SJSA1 (cell line): ENCODE data around the gene CCSER1. TPM values are rescaled to one million over a fixed set of nuclear protein-coding genes. Genes with fewer than 3 reads are reported as not detected.

ENCODE experiments used
- DNase-seq, 2 experiments: peaks; one replicate each; pipeline ENCODE4 v3.0.0-alpha.2; 2015 to 2020; ENCODE audit warnings: low spot score in 2 of 2, low read depth in 1 of 2
- H3K27ac ChIP-seq: fragments of 250-450 bp; sonication (Bioruptor Pico); 2 replicates; pipeline ENCODE4 v1.5.1; 2020; ENCODE audit warnings: mild to moderate bottlenecking, moderate library complexity
- H3K27me3 ChIP-seq: fragments of 250-450 bp; sonication (Bioruptor Pico); replicated peaks from 2 replicates; pipeline ENCODE4 v1.5.1; 2020; ENCODE audit warnings: mild to moderate bottlenecking, moderate library complexity
- H3K36me3 ChIP-seq: fragments of 250-450 bp; sonication (Bioruptor Pico); 2 replicates; pipeline ENCODE4 v1.5.1; 2020; ENCODE audit warnings: mild to moderate bottlenecking
- H3K4me1 ChIP-seq: fragments of 250-450 bp; sonication (Bioruptor Pico); replicated peaks from 2 replicates; pipeline ENCODE4 v1.6.1; 2021; ENCODE audit warnings: mild to moderate bottlenecking
- H3K4me3 ChIP-seq: fragments of 250-450 bp; sonication (Bioruptor Pico); 2 replicates; pipeline ENCODE4 v1.5.1; 2020; ENCODE audit warnings: mild to moderate bottlenecking
- H3K9me3 ChIP-seq: fragments of 250-450 bp; sonication (Bioruptor Pico); replicated peaks from 2 replicates; pipeline ENCODE4 v1.5.1; 2020; ENCODE audit warnings: mild to moderate bottlenecking
- total RNA-seq: library from RNA; depleted of rRNA; stranded (reverse); fragments of >200 nt; shearing (Covaris generic); gene quantifications from 2 replicates; pipeline ENCODE4 v1.2.3, GENCODE V29; 2014

CCSER1 gene
- total RNA-seq, 1 experiment from 2014 or later = not detected

DNA sequence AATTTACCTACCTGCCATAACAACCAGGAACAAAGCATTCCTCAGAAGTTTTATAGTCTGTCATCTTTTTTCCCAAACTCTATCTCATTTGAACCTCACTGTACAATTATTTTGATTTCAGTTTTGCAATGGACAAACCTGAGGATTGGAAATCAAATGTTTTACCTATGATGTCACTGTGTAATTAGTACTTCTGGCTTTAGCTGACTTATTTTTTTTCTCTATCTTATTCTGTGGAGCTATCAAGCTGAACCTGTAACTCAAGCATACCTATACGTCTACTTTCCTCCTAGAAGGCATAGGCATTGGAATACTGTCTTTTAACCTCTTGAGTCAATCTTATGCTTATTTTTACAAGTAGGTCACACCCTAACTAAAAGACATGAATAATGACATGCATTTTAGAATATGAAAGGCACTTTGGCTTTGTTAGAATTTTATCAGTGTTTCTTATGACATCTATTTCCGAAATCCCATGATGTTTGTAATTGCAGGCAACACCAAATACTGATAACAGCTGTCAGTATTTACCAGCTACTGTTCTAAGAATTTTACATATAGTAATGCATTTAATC is 21.5 kb downstream of the CCSER1 start:
- H3K27ac ChIP-seq = no peak overlapping the region
- no peaks in the 10 kb centered on the region for H3K9me3 ChIP-seq
- 0 out of 2 replicates have a peak, but pooled peaks cover 3% of the 10 kb centered on the region for H3K27me3 ChIP-seq
- no peaks in the 10 kb centered on the region for H3K4me1 ChIP-seq
- H3K4me3 ChIP-seq = no peak overlapping the region
- no peak for DNase-seq
- no peaks in the 10 kb centered on the region for H3K36me3 ChIP-seq

DNA sequence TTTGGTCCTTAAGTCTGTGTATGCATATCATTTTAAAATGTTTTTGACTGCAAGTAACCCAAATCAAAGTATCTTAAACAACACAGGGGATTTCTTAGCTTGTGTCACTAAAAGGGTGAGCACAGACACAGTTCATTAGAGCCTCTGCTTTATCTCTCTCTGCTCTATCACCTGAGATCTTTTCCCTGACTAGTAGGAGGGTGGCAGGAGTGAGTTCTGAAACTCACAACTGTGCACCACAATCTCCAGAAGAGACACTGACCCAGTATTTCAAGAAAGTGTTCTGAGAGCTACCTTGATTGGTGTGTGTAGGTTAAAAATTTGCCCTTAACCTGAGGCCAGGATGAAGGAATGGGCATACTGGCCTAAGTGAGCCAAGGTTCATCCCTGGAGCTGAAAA is 24.8 kb downstream of the CCSER1 start:
- no peaks in the 10 kb centered on the region for H3K36me3 ChIP-seq
- H3K9me3 ChIP-seq = no peaks in the 10 kb centered on the region
- DNase-seq = no peak
- H3K27me3 ChIP-seq = no peaks in the 10 kb centered on the region
- no peak overlapping the region for H3K27ac ChIP-seq
- H3K4me3 ChIP-seq = no peak overlapping the region
- no peaks in the 10 kb centered on the region for H3K4me1 ChIP-seq

DNA sequence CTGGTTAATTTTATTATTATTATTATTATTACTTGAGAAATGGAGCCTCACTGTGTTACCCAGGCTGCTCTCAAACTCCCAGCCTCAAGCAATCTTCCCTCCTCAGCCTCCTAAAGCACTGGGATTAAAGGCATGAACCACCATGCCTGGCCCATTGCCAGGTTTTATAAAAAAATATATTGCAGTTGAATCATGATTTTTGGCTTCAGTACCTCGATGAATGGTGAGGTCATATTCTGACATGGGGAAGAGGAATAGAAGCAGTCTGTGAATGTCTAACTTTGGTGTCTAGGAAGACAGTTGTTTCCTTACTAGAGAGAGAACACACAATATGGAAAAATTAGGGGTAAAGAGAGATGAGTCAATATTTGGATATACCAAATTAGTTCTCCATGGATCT is 32.0 kb downstream of the CCSER1 start:
- no peak overlapping the region for H3K27ac ChIP-seq
- DNase-seq = no peak
- H3K9me3 ChIP-seq = no peaks in the 10 kb centered on the region
- no peaks in the 10 kb centered on the region for H3K27me3 ChIP-seq
- H3K36me3 ChIP-seq = no peaks in the 10 kb centered on the region
- no peak overlapping the region for H3K4me3 ChIP-seq
- H3K4me1 ChIP-seq = no peaks in the 10 kb centered on the region

DNA sequence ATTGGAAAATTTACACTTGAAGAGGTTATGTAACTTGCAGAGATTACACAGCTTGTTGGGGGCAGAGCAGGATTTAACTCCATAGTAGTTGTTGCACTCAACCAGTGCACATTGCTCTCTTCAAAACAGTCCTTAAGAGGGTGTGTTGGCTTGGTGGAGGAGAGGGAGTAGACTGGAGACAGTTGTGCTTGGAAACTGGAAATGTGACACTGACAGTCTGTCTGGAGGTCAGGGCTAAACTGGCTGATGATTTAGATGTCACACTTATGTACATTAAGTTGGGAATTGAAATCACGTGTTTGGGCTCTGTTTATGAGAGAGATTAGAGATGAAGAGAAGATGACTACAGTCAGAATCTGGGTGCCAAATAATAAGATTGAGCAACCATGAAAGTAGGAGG is 32.9 kb downstream of the CCSER1 start:
- Histone ChIP-seq H3K27ac (no peak overlapping the region), H3K36me3 (no peaks in the 10 kb centered on the region), H3K4me3 (no peak overlapping the region), H3K27me3 (no peaks in the 10 kb centered on the region), H3K4me1 (no peaks in the 10 kb centered on the region), H3K9me3 (no peaks in the 10 kb centered on the region)
- DNase-seq = no peak

DNA sequence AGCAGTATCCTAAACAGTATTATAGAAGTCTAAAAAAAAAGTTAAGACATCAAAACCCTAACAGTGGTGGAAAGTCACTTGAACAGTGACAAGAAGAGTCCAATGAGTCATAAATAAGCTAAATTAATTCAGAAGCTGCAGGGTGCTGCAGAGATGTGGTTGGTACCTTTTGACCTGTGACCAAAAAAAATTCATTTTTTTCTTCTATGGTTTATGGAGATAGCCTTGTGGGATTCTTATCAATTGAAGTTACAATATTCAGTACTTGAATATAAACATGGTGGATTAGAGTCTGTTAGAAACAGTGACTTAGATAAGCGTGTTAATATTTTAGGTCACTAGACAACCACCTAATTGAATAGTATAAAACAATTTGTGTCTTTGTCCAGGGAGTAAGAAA is 35.4 kb downstream of the CCSER1 start:
- no peaks in the 10 kb centered on the region for H3K9me3 ChIP-seq
- no peak overlapping the region for H3K4me3 ChIP-seq
- no peaks in the 10 kb centered on the region for H3K27me3 ChIP-seq
- H3K27ac ChIP-seq = no peak overlapping the region
- DNase-seq = no peak
- H3K36me3 ChIP-seq = no peaks in the 10 kb centered on the region
- H3K4me1 ChIP-seq = no peaks in the 10 kb centered on the region

DNA sequence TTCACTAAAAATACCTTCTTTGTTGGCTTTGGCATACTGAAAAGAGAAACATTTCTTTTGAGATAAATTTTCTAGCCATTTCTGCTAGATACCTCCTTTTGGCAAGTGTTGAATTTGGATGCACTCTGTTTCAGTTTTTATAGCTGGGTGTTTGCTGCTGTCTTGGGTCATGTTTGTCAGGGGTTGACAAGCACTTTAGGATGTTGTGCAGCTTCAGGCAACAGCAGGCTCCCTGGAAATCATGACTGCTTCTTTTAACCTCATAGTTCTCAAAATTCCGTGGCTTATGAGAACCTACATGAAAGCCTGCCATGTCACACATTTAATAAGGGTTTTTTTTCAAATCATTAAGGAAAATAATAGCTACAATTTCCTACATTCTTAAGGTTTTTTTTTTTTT is 36.7 kb downstream of the CCSER1 start:
- no peak for DNase-seq
- Histone ChIP-seq H3K9me3 (no peaks in the 10 kb centered on the region), H3K36me3 (no peaks in the 10 kb centered on the region), H3K4me3 (no peak overlapping the region), H3K27ac (no peak overlapping the region), H3K4me1 (no peaks in the 10 kb centered on the region), H3K27me3 (no peaks in the 10 kb centered on the region)

DNA sequence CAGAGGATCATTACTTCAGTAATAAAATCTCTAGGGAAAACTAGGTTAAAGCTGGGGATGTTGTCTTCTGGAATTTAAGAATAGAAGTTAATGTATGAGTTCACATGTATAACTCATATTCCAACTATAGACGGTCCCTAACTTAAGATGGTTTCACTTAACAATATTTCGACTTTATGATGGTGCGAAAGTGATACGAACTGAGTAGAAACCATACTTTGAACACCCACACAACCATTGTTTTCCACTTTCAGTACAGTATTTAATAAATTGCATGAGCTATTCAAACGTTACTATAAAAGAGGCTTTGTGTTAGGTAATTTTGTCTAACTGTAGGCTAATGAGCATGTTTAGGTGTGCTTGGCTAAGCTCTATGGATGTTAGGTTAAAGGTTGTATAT is 38.7 kb downstream of the CCSER1 start:
- no peak for DNase-seq
- H3K27ac ChIP-seq = no peak overlapping the region
- no peaks in the 10 kb centered on the region for H3K27me3 ChIP-seq
- no peaks in the 10 kb centered on the region for H3K9me3 ChIP-seq
- no peaks in the 10 kb centered on the region for H3K36me3 ChIP-seq
- H3K4me3 ChIP-seq = no peak overlapping the region
- H3K4me1 ChIP-seq = no peaks in the 10 kb centered on the region

DNA sequence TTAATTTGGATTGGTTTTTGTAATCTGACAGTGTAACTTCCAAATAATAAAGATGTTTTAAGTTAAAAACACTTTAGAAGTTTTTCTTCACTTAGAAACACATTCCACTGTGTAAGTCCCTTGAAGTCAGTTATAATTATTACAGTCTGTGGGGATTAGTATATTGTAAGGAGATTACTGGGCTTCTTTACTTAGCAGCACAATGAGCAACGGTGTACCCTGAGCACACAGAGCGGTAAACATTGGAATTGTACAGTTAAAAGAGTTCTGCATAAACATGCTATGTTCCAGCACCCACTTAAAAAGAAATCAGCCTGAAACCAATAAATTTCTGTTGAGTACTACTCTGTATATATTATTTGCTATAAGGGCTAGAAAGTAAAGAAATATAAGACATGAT is 44.3 kb downstream of the CCSER1 start:
- H3K9me3 ChIP-seq = no peaks in the 10 kb centered on the region
- no peaks in the 10 kb centered on the region for H3K4me1 ChIP-seq
- no peaks in the 10 kb centered on the region for H3K36me3 ChIP-seq
- H3K27ac ChIP-seq = no peak overlapping the region
- no peak for DNase-seq
- no peaks in the 10 kb centered on the region for H3K27me3 ChIP-seq
- H3K4me3 ChIP-seq = no peak overlapping the region

DNA sequence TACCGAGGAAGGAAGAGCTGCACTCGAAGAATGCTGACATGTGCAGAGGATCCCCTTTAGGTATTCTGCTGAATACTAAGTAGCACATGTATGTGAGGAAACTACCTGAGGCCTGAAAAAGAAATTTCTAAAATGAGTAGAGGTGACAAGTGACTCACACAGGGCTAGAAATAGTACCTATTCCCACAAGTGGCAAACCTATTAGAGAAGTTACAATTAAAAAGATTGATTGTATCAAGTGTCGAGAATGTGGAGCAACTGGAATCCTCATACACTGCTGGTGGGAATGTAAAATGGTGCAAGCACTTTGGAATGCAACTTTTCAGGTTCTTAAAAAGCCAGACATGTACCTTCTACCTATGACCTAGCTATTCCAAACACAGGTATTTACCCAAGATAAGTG is 47.4 kb downstream of the CCSER1 start:
- no peaks in the 10 kb centered on the region for H3K9me3 ChIP-seq
- no peaks in the 10 kb centered on the region for H3K27me3 ChIP-seq
- no peak overlapping the region for H3K27ac ChIP-seq
- no peaks in the 10 kb centered on the region for H3K36me3 ChIP-seq
- H3K4me1 ChIP-seq = no peaks in the 10 kb centered on the region
- no peak for DNase-seq
- no peak overlapping the region for H3K4me3 ChIP-seq

DNA sequence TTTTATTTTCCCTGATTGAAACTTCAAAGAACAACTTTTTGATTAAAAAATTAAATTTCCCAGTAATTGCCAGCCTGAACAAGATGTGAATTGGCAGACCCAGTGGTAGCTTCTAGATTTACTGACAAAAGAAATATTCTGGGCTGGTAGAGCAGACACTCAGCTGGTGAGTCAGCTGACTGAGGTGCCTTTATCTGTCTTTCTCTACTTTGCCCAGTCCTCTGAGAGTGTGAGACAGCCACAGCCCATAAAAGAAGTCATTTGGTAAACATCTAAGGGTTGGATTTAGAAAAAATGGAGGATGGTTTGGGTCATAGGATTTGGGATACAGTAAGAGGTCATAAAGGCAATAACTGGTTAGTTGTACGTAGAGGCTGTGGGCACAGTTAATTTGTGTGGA is 54.5 kb downstream of the CCSER1 start:
- no peak overlapping the region for H3K4me3 ChIP-seq
- DNase-seq = no peak

DNA sequence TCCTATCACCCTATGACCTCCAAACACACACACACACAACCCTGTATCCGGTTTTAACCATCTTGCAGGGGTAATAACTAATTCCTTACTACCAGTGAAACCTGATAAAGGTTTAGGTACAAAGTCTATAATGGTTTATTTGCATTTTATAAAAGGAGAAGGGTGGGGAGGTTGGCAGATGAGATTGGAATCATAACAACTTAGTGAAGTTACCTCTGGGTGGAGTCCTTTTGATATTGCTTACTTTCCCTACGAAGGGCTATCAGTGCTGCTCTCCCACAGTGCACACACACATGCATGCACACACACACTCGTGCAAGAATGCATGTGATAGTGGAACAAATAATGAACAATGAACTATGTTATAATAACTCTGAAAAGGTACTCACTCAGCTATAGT is 56.1 kb downstream of the CCSER1 start:
- no peak overlapping the region for H3K27ac ChIP-seq
- no peaks in the 10 kb centered on the region for H3K27me3 ChIP-seq
- no peak overlapping the region for H3K4me3 ChIP-seq
- H3K36me3 ChIP-seq = no peaks in the 10 kb centered on the region
- no peak for DNase-seq
- H3K9me3 ChIP-seq = no peaks in the 10 kb centered on the region
- no peaks in the 10 kb centered on the region for H3K4me1 ChIP-seq

More for the DNA sequence above, 54.5 kb downstream of the CCSER1 start:
- H3K27ac ChIP-seq = no peak overlapping the region
- no peaks in the 10 kb centered on the region for H3K27me3 ChIP-seq
- H3K9me3 ChIP-seq = no peaks in the 10 kb centered on the region
- no peaks in the 10 kb centered on the region for H3K36me3 ChIP-seq
- no peaks in the 10 kb centered on the region for H3K4me1 ChIP-seq

DNA sequence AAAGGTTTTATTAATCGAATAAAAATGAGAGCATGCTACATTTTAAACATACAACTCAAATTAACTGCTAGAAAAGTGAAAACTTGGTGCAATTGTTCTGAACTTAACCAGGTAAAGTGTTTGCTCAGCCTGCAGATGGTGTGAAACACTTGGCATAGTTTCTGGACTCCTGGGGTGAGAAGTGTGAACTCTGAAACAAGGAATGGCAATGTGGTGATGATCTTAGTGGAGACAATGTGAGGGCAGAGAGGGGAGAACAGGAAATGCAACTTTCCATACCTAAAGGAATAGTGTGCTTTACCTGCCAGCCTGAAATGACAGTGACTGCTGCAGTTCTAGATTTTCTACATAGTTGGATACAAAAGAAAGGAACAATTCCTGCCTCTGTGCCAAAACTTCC is 57.4 kb downstream of the CCSER1 start:
- no peak for DNase-seq
- H3K4me1 ChIP-seq = no peaks in the 10 kb centered on the region
- H3K27ac ChIP-seq = no peak overlapping the region
- H3K9me3 ChIP-seq = no peaks in the 10 kb centered on the region
- H3K36me3 ChIP-seq = no peaks in the 10 kb centered on the region
- H3K27me3 ChIP-seq = no peaks in the 10 kb centered on the region
- H3K4me3 ChIP-seq = no peak overlapping the region

DNA sequence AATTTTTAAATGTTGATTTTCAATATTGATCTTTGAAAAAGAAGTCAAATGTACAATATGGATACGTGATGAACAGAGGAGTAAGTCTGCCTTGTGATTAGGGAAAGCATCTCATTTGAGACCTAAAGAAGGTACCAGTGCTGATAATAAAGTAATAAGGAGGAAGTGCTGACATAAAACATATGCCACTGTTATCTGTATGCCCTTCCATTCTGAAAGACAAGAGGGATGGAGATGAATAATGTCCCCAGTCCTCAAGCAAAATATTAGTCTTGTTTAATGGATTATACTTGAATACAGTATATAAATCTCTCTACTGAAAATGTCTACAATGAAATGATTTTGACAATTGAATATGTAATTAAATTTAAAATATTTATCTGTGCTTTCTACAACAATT is 58.2 kb downstream of the CCSER1 start:
- H3K4me1 ChIP-seq = no peaks in the 10 kb centered on the region
- no peaks in the 10 kb centered on the region for H3K27me3 ChIP-seq
- no peaks in the 10 kb centered on the region for H3K9me3 ChIP-seq
- no peak overlapping the region for H3K4me3 ChIP-seq
- H3K27ac ChIP-seq = no peak overlapping the region
- H3K36me3 ChIP-seq = no peaks in the 10 kb centered on the region
- DNase-seq = no peak

DNA sequence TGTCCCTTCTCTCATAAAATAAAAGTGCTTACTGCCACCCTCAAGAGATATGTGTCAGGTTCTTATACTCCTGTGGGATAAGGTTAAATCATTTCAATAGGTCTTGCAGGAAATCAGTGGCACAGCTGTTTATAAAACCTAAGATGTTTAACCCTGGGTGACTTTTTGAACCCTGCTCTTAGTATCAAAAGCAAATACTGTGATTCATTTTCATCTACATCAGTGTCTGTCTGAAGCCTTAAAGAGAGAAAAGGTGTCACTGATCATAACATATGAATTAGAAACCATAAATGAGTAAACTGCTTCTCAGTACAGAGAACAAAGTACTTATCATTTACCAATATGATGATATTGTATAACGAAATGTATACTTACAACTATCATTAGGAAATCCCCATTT is 59.0 kb downstream of the CCSER1 start:
- H3K27ac ChIP-seq = no peak overlapping the region
- H3K4me1 ChIP-seq = no peaks in the 10 kb centered on the region
- no peaks in the 10 kb centered on the region for H3K27me3 ChIP-seq
- no peak overlapping the region for H3K4me3 ChIP-seq
- H3K9me3 ChIP-seq = no peaks in the 10 kb centered on the region
- no peak for DNase-seq
- no peaks in the 10 kb centered on the region for H3K36me3 ChIP-seq

DNA sequence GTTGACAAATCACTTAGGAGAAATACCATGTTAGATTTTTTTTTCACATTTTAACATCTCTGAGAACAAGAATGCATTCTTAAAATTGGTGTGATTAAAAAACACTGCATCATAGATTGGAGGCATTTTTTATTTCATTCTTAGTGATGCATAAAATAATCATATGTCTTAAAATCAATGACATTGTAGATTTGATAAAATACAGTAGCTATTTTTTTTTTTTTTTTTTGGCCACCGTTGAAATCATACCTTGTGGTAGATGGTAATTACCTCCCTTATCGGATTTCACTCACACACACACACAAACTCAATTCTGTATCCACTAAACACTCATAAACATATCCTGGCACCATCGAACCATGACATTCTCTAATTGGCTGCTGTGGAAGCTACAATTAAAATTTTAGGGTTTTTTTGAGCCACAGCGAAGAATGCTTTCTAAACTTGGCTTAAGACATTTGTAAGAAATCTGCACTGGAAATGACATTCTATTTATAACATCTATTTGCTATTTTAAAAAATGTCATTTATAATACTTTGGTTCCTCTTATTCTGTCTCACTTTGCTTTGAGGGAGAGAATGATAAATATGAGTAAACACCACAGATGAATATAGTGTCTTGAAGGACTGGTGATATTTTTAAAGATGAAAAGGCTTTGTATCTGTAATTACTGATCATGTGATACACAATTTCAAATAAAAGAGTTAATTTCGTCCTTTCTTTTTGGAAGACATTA is 60.1 kb downstream of the CCSER1 start:
- Histone ChIP-seq H3K9me3 (no peaks in the 10 kb centered on the region), H3K4me1 (no peaks in the 10 kb centered on the region), H3K36me3 (no peaks in the 10 kb centered on the region), H3K27ac (no peak overlapping the region), H3K4me3 (no peak overlapping the region), H3K27me3 (0 out of 2 replicates have a peak, but pooled peaks cover 4% of the 10 kb centered on the region)
- DNase-seq = no peak
